SK-N-MC (cell line): ENCODE results near the gene EREG.
A peak's percentile ranks its signal among the peaks of the same experiment; 100 is the strongest.

Source experiments
- DNase-seq: peaks from one replicate; pipeline ENCODE4 v3.0.0-alpha.2; 2011; ENCODE audit warnings: low read depth, low spot score
- H3K27ac ChIP-seq: fragments of 200-600 bp; sonication (generic); 2 replicates; pipeline ENCODE4 v1.5.1; 2016; ENCODE audit warnings: mixed run types
- H3K36me3 ChIP-seq: fragments of 200-600 bp; sonication (generic); 2 replicates; pipeline ENCODE4 v1.6.1; 2017; ENCODE audit warnings: antibody characterized with exemption, low read length, mixed read lengths; ENCODE audit not compliant: insufficient read depth
- H3K4me3 ChIP-seq: fragments of 200-600 bp; sonication (generic); 2 replicates; pipeline ENCODE4 v1.5.1; 2016
- H3K9ac ChIP-seq: fragments of 200-600 bp; sonication (generic); 2 replicates; pipeline ENCODE4 v1.8.0; 2017; ENCODE audit warnings: mixed run types, mixed read lengths; ENCODE audit not compliant: insufficient read length
- H3K9me3 ChIP-seq: fragments of 200-600 bp; sonication (generic); 2 replicates; pipeline ENCODE4 v1.6.1; 2017; ENCODE audit warnings: low read depth, mild to moderate bottlenecking, antibody characterized with exemption, low read length, moderate library complexity, mixed read lengths
- EZH2 ChIP-seq: fragments of 200-600 bp; sonication (generic); IDR thresholded peaks from one replicate; pipeline ENCODE4 v1.6.1; 2017; ENCODE audit warnings: antibody characterized with exemption
- FOXP2 ChIP-seq: optimal IDR thresholded peaks from 2 replicates; pipeline ENCODE3; 2011; ENCODE audit warnings: mild to moderate bottlenecking, moderate library complexity; ENCODE audit not compliant: insufficient read depth; ENCODE audit errors: extremely low read length, control extremely low read depth
- POLR2AphosphoS5 ChIP-seq: IDR thresholded peaks from 2 replicates; pipeline ENCODE4 v1.6.1; 2012; ENCODE audit warnings: mild to moderate bottlenecking, low read depth, low read length, borderline replicate concordance

The EREG gene

DNA sequence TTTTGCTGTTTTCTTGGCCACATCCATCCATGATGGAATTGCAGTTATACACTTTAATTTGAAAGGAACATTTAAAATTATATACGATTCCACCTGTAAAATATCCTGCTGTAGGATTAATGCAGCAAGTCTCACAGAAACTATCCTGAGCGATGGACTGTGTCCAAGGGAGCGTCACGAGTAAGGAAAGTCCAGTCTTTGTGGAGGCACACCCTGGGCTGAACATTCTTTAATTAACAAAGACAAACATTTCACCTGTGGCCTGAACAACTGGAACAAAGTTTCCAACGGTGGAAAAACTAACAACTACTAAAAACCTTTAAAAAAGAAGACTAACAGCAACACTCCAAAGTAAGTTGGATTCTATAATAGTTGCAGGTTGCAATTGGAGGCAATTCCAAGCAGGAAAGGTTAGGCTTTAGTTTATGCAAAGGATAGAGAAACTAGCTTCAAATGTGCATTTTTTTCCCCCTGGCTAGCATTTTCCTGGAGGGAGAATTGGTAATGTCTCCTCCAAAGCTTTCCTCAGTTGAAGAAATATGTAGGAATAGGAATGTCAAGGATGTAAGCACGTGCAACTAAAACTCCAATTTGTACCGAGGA is 11.0 kb downstream of the EREG start:
- H3K36me3 ChIP-seq, result no peaks in the 10 kb centered on the region
- no peaks in the 10 kb centered on the region for H3K9me3 ChIP-seq
- no peak for DNase-seq
- H3K4me3 ChIP-seq, result no peak overlapping the region
- TF ChIP-seq POLR2AphosphoS5, result no peak
- TF ChIP-seq EZH2, result no peak
- TF ChIP-seq FOXP2, result no peak
- no peak overlapping the region for H3K9ac ChIP-seq
- H3K27ac ChIP-seq, result no peak overlapping the region

DNA sequence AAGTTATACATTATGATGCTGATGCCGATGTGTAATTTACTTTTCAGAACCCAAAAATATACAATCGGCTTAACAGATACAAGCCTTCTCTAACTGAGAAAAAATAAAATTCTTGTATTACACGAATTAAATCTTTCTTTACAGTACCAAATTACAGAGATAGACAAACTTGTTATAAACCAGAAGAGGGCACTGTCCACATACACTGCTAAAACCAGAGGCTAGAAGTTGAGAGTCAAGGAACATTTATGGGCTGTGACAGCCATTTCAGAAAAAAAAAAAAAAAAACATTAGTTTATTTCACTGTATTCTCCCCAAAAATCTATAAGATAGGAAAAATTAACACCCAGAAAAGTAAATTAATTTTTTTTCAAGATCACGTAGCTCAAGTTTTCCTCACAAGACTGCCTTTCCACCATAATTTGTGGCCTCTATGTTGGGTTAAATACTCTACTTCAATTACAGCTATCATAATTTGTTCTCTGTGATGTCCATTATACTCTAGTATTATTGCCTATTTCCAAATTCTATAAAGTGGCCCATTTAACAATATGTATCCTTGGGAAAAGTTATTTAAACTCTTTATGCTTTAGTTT is 12.0 kb downstream of the EREG start:
- DNase-seq, result peak; percentile 26
- no peaks in the 10 kb centered on the region for H3K9me3 ChIP-seq
- no peak for TF ChIP-seq POLR2AphosphoS5
- no peak for TF ChIP-seq FOXP2
- no peak for TF ChIP-seq EZH2
- H3K4me3 ChIP-seq, result no peak overlapping the region
- H3K36me3 ChIP-seq, result no peaks in the 10 kb centered on the region
- H3K9ac ChIP-seq, result no peak overlapping the region
- no peak overlapping the region for H3K27ac ChIP-seq

DNA sequence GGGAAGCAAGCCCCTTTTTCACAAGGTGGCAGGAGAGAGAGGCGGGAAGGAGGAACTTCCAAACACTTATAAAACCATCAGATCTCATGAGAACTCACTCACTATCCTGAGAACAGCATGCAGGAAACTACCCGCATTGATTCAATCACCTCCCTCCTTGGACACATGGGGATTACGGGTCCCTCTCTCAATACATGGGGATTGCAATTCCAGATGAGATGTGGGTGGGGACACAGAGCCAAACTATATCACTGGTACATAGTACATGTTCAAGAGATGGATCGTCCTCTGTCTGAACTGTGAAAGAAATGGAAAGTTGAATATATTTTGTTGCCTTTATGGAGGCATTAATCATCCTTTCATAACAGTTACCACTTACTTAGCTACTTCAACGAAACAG is 12.8 kb downstream of the EREG start:
- Histone ChIP-seq H3K9ac (no peak overlapping the region), H3K27ac (no peak overlapping the region), H3K36me3 (no peaks in the 10 kb centered on the region), H3K4me3 (no peak overlapping the region), H3K9me3 (no peaks in the 10 kb centered on the region)
- TF ChIP-seq FOXP2, result no peak
- TF ChIP-seq POLR2AphosphoS5, result no peak
- TF ChIP-seq EZH2, result no peak
- no peak for DNase-seq

DNA sequence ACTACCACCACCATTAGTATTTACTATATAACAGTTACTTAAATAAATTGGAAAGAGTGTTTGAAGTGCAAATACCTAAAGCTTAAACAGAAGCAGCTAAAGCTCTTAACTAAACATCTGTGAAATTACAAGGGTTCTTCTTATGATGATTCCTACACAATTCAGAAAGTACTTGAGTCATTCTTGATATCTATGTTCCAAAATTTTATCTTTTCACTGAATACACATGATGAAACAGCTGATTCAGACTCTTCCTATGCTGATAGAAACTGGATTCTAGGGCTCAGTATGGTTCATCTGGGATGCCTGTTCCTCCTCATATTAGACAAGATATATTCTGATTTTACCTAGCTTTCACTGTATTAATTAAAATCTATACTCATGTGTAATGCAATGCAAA is 13.6 kb downstream of the EREG start:
- Histone ChIP-seq H3K36me3 (no peaks in the 10 kb centered on the region), H3K9ac (no peak overlapping the region), H3K9me3 (no peaks in the 10 kb centered on the region), H3K27ac (no peak overlapping the region), H3K4me3 (no peak overlapping the region)
- DNase-seq, result no peak
- TF ChIP-seq FOXP2, result no peak
- TF ChIP-seq POLR2AphosphoS5, result no peak
- TF ChIP-seq EZH2, result no peak

DNA sequence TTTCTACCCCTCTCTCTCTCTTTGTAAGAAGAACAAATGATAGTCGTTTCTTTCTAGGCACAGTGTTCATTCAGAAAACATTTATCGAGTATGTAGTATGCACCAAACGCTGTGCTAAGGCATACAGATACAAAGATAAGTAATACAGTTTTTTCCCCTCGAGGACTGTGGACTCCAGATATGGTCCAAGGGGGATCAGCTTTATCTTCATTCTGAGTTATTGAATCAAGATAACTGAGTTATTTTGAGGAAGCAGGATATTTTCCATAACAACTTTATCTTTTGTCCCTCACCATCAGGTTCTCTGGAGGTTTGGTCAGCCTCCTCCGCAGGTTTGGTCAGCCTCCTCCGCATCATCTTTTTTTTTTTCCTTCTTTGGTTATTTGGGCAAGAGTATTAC is 15.0 kb downstream of the EREG start:
- no peaks in the 10 kb centered on the region for H3K36me3 ChIP-seq
- no peaks in the 10 kb centered on the region for H3K9me3 ChIP-seq
- H3K9ac ChIP-seq, result no peak overlapping the region
- DNase-seq, result no peak
- no peak overlapping the region for H3K4me3 ChIP-seq
- no peak overlapping the region for H3K27ac ChIP-seq
- no peak for TF ChIP-seq FOXP2
- TF ChIP-seq EZH2, result no peak

DNA sequence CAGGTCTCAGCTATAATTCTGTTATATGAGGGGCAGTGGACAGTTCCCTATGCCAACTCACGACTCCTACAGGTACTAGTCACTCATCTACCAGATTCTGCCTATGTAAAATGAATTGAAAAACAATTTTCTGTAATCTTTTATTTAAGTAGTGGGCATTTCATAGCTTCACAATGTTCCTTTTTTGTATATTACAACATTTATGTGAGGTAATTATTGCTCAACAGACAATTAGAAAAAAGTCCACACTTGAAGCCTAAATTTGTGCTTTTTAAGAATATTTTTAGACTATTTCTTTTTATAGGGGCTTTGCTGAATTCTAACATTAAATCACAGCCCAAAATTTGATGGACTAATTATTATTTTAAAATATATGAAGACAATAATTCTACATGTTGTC is 20.4 kb downstream of the EREG start:
- no peak overlapping the region for H3K9ac ChIP-seq
- no peak for DNase-seq
- H3K9me3 ChIP-seq, result no peaks in the 10 kb centered on the region
- TF ChIP-seq POLR2AphosphoS5 (no peak), FOXP2 (no peak), EZH2 (no peak)
- no peak overlapping the region for H3K4me3 ChIP-seq
- H3K27ac ChIP-seq, result no peak overlapping the region
- no peaks in the 10 kb centered on the region for H3K36me3 ChIP-seq

DNA sequence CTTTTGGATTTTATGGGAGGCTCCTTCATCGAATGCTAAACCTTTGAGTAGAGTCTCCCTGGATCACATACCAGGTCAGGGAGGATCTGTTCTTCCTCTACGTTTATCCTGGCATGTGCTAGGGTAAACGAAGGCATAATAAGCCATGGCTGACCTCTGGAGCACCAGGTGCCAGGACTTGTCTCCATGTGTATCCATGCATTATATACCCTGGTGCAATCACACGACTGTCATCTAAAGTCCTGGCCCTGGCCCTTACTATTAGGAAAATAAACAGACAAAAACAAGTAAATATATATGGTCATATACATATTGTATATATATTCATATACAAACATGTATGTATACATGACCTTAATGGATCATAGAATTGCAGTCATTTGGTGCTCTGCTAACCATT is 21.2 kb downstream of the EREG start:
- H3K9me3 ChIP-seq, result no peaks in the 10 kb centered on the region
- no peak overlapping the region for H3K4me3 ChIP-seq
- DNase-seq, result no peak
- TF ChIP-seq EZH2 (no peak), FOXP2 (no peak), POLR2AphosphoS5 (no peak)
- no peaks in the 10 kb centered on the region for H3K36me3 ChIP-seq
- no peak overlapping the region for H3K9ac ChIP-seq
- H3K27ac ChIP-seq, result no peak overlapping the region

DNA sequence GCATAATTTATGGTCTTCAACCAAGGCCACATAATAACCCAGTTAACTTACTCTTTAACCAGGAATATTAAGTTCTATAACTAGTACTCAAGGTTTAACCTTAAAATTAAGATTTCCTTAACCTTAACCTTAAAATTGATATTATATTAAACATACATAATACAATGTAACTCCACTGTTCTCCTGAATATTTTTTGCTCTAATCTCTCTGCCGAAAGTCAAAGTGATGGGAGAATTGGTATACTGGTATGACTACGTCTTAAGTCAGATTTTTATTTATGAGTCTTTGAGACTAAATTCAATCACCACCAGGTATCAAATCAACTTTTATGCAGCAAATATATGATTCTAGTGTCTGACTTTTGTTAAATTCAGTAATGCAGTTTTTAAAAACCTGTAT is 22.8 kb downstream of the EREG start:
- no peak overlapping the region for H3K27ac ChIP-seq
- DNase-seq, result no peak
- no peaks in the 10 kb centered on the region for H3K9me3 ChIP-seq
- TF ChIP-seq FOXP2 (no peak), EZH2 (no peak), POLR2AphosphoS5 (no peak)
- no peak overlapping the region for H3K4me3 ChIP-seq
- no peaks in the 10 kb centered on the region for H3K36me3 ChIP-seq
- no peak overlapping the region for H3K9ac ChIP-seq

DNA sequence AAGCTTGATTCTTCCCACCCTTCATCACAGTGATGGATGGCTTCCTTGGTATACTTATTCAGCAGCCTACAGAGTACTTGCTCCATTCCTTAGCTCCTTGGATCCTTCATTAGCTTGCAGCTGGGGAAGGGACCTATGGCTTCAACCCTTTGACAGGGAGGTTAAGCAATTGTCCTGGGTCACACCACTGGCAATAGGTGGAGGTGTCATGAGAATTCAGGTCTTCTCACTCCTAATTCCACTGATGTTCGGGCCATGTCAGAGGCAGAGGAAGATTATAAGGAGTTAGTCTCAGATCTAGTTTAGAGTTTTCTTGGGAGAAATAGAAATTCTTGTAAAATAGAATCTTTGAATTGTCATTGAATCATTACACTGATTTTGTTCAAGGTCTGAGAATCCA is 24.5 kb downstream of the EREG start:
- no peak overlapping the region for H3K9ac ChIP-seq
- no peak for DNase-seq
- no peak overlapping the region for H3K4me3 ChIP-seq
- H3K9me3 ChIP-seq, result no peaks in the 10 kb centered on the region
- H3K36me3 ChIP-seq, result no peaks in the 10 kb centered on the region
- H3K27ac ChIP-seq, result no peak overlapping the region
- no peak for TF ChIP-seq EZH2
- TF ChIP-seq POLR2AphosphoS5, result no peak
- TF ChIP-seq FOXP2, result no peak
